Lower lobe of right lung (tissue), 2 donors: ENCODE results near the gene BTNL3. TPM values are rescaled to one million over a fixed set of nuclear protein-coding genes. Genes with fewer than 3 reads are reported as not detected.
"Not testable (repeated sequence)": the region's sequence is repeated elsewhere in the genome, so short reads cannot be mapped to it uniquely, and the experiment has no call there.

Experiments used
- ATAC-seq, 2 donors: fragments of 200-7000 bp; cut with Tn5 transposase; one replicate each; pipeline ENCODE4 v1.9.1; 2020 to 2022; ENCODE audit warnings: mild to moderate bottlenecking in 2 of 2, moderate library complexity in 2 of 2
- DNase-seq: peaks from one replicate; pipeline ENCODE4 v3.0.0-alpha.2; 2020
- H3K27ac ChIP-seq: fragments of 200-600 bp; one replicate; pipeline ENCODE4 v1.8.0; 2022
- H3K27me3 ChIP-seq: fragments of 200-600 bp; one replicate; pipeline ENCODE4 v1.8.0; 2022; ENCODE audit warnings: low read depth
- H3K36me3 ChIP-seq: fragments of 200-600 bp; one replicate; pipeline ENCODE4 v1.8.0; 2022; ENCODE audit warnings: mild to moderate bottlenecking
- H3K4me1 ChIP-seq: fragments of 200-600 bp; one replicate; pipeline ENCODE4 v1.8.0; 2022
- H3K4me3 ChIP-seq: fragments of 200-600 bp; one replicate; pipeline ENCODE4 v1.8.0; 2022; ENCODE audit warnings: mild to moderate bottlenecking
- H3K9me3 ChIP-seq: fragments of 200-600 bp; one replicate; pipeline ENCODE4 v1.8.0; 2022
- intact Hi-C: fragments of 100-400 bp; cut with DNase I; formaldehyde crosslinking; loops from one replicate; pipeline ENCODE4 v1.11.0; 2022
- total RNA-seq: library from RNA; stranded (reverse); fragmentation: NEBNext Ultra II Directional; extraction: Animal tissue kit (Norgen Biotek cat#: 25700); gene quantifications from one replicate; pipeline ENCODE4 v1.2.1, GENCODE V29; 2021
- TF ChIP-seq, protein P1 (sequence below): fragments of 200-600 bp; IDR thresholded peaks from one replicate; pipeline ENCODE4 v1.8.0; 2022; ENCODE audit warnings: antibody characterized with exemption, mild to moderate bottlenecking
- donor health status: DM: no; HTN: yes; CAD: no; lungs with severe emphysema.

The BTNL3 gene
- total RNA-seq, 1 donor from 2014 or later = not detected

DNA sequence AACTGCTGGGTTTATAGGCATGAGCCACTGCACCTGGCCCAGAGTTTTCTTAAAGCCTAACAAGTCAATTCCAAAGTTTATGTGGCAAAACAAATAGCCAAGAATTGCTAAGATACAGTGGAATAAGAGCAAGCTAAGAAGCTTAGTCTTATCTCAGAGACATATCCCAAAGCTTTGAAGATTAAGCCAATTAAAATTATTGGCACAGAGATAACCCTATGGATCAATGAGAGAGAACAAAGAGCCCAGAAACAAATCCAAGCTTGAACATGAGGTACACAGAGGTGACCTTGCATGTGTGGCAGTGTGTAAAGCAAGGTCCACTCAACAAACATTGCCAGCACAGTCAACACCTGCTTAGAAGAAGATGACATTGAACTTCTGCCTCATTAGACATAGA lies 13.3 kb downstream of the BTNL3 start:
- no peak overlapping the region for H3K4me3 ChIP-seq
- no peaks in the 10 kb centered on the region for H3K4me1 ChIP-seq
- intact Hi-C loops = no loop called here
- H3K27me3 ChIP-seq = peaks cover 4% of the 10 kb centered on the region
- no peaks in the 10 kb centered on the region for H3K36me3 ChIP-seq
- DNase-seq (no peak), ATAC-seq (no peak)
- TF ChIP-seq, protein P1, sequence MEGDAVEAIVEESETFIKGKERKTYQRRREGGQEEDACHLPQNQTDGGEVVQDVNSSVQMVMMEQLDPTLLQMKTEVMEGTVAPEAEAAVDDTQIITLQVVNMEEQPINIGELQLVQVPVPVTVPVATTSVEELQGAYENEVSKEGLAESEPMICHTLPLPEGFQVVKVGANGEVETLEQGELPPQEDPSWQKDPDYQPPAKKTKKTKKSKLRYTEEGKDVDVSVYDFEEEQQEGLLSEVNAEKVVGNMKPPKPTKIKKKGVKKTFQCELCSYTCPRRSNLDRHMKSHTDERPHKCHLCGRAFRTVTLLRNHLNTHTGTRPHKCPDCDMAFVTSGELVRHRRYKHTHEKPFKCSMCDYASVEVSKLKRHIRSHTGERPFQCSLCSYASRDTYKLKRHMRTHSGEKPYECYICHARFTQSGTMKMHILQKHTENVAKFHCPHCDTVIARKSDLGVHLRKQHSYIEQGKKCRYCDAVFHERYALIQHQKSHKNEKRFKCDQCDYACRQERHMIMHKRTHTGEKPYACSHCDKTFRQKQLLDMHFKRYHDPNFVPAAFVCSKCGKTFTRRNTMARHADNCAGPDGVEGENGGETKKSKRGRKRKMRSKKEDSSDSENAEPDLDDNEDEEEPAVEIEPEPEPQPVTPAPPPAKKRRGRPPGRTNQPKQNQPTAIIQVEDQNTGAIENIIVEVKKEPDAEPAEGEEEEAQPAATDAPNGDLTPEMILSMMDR = no peak
- no peak overlapping the region for H3K27ac ChIP-seq
- H3K9me3 ChIP-seq = no peaks in the 10 kb centered on the region

DNA sequence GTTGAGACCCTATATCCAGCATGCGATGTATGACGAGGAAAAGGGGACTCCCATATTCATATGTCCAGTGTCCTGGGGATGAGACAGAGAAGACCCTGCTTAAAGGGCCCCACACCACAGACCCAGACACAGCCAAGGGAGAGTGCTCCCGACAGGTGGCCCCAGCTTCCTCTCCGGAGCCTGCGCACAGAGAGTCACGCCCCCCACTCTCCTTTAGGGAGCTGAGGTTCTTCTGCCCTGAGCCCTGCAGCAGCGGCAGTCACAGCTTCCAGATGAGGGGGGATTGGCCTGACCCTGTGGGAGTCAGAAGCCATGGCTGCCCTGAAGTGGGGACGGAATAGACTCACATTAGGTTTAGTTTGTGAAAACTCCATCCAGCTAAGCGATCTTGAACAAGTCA lies 17.1 kb downstream of the BTNL3 start:
- Histone ChIP-seq H3K4me1 (no peaks in the 10 kb centered on the region), H3K27ac (no peak overlapping the region), H3K4me3 (no peak overlapping the region), H3K36me3 (no peaks in the 10 kb centered on the region), H3K27me3 (peaks cover 4% of the 10 kb centered on the region), H3K9me3 (no peaks in the 10 kb centered on the region)
- DNase-seq = no peak
- TF ChIP-seq, protein P1 = no peak
- no peak for ATAC-seq
- intact Hi-C loops = no loop called here

DNA sequence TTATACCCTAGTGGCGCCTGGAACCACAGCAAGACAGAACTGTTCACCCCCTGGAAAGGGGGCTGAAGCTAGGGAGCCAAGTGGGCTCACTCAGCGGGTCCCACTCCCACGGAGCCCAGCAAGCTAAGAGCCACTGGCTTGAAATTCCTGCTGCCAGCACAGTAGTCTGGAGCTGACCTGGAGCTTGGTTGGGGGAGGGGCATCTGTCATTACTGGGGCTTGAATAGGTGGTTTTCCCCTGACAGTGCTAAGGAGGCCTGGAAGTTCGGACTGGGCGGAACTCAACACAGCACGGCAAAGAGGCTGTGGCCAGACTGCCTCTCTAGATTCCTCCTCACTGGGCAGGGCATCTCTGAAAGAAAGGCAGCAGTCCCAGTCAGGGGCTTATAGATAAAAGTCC lies 19.5 kb downstream of the BTNL3 start:
- ATAC-seq (no peak), DNase-seq (no peak)
- TF ChIP-seq, protein P1 = no peak
- intact Hi-C loops = no loop called here
- Histone ChIP-seq H3K4me1 (no peaks in the 10 kb centered on the region), H3K27me3 (peaks cover 4% of the 10 kb centered on the region), H3K36me3 (no peaks in the 10 kb centered on the region), H3K9me3 (no peaks in the 10 kb centered on the region), H3K4me3 (no peak overlapping the region), H3K27ac (no peak overlapping the region)

DNA sequence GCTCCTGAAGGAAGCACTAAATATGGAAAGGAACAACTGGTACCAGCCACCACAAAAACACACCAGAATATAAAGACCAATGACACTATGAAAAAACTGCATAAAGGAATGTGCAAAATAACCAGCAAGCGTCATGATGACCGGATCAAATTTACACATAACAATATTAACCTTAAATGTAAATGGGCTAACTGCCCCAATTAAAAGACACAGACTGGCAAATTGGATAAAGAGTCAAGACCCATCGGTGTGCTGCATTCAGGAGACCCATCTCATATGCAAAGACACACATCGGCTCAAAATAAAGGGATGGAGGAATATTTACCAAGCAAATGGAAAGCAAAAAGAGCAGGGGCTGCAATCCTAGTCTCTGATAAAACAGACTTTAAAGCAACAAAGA lies 21.4 kb downstream of the BTNL3 start:
- H3K27me3 ChIP-seq, H3K9me3 ChIP-seq, H3K4me1 ChIP-seq, intact Hi-C loops, H3K27ac ChIP-seq, ATAC-seq, H3K4me3 ChIP-seq, DNase-seq, H3K36me3 ChIP-seq: not testable (repeated sequence)

DNA sequence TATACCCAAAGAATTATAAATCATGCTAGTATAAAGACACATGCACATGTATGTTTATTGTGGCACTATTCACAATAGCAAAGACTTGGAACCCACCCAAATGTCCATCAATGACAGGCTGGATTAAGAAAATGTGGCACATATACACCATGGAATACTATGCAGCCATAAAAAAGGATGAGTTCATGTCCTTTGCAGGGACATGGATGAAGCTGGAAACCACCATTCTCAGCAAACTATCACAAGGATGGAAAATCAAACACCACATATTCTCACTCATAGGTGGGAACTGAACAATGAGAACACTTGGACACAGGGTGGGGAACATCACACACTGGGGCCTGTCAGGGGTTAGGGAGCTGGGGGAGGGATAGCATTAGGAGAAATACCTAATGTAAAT lies 26.0 kb downstream of the BTNL3 start:
- H3K27me3 ChIP-seq, H3K4me1 ChIP-seq, H3K27ac ChIP-seq, H3K4me3 ChIP-seq, H3K36me3 ChIP-seq, DNase-seq, ATAC-seq, intact Hi-C loops, H3K9me3 ChIP-seq: not testable (repeated sequence)

DNA sequence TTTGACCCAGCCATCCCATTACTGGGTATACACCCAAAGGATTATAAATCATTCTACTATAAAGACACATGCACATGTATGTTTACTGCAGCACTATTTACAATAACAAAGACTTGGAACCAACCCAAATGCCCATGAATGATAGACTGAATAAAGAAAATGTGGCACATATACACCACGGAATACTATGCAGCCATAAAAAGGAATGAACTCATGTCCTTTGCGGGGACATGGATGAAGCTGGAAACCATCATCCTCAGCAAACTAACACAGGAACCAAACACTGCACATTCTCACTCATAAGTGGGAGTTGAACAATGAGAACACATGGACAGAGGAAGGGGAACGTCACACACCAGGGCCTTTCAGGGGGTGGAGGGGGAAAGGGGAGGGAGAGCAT lies 28.8 kb downstream of the BTNL3 start:
- H3K27me3 ChIP-seq, DNase-seq, ATAC-seq, H3K4me3 ChIP-seq, H3K36me3 ChIP-seq, H3K9me3 ChIP-seq, H3K4me1 ChIP-seq, intact Hi-C loops, H3K27ac ChIP-seq: not testable (repeated sequence)

DNA sequence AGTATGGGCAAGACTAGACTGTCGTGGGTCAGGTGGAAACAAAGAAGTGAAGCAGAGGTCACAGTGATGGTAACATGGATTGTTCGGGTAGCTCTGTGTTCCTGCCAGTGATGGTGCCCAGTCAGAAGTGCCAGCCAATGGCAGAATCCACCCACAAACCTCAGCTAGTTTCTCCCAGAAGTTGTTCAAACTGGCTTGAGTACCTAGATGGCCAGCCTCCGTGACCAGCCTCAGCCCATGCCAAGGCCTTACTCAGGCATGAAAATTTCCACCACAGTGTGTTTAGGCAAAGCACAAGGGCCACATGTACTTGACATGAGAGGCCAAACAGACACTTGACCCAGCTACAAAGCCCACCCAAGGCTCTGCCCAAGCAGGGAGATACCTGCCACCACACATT lies 32.0 kb downstream of the BTNL3 start:
- H3K4me3 ChIP-seq = no peak overlapping the region
- H3K36me3 ChIP-seq = no peaks in the 10 kb centered on the region
- no peak overlapping the region for H3K27ac ChIP-seq
- ATAC-seq (no peak), DNase-seq (no peak)
- no peaks in the 10 kb centered on the region for H3K4me1 ChIP-seq
- intact Hi-C loops = no loop called here
- TF ChIP-seq, protein P1 = no peak
- H3K9me3 ChIP-seq = peaks cover 12% of the 10 kb centered on the region
- no peaks in the 10 kb centered on the region for H3K27me3 ChIP-seq
